ENCODE measurements around the gene LEMD2. TPM values are rescaled to one million over a fixed set of nuclear protein-coding genes. Genes with fewer than 3 reads are reported as not detected.

The LEMD2 gene
- total and polyA plus RNA-seq, 9 of the 15 experiments (the other 6 are each of a cell fraction or from before 2014, with no cell fraction given): 0.32 to 46.3 (median 30.8) TPM

GRCh38 chr6:33788694-33789549 lies at the start of gene LEMD2 (continued):
- TF ChIP-seq, protein P1, sequence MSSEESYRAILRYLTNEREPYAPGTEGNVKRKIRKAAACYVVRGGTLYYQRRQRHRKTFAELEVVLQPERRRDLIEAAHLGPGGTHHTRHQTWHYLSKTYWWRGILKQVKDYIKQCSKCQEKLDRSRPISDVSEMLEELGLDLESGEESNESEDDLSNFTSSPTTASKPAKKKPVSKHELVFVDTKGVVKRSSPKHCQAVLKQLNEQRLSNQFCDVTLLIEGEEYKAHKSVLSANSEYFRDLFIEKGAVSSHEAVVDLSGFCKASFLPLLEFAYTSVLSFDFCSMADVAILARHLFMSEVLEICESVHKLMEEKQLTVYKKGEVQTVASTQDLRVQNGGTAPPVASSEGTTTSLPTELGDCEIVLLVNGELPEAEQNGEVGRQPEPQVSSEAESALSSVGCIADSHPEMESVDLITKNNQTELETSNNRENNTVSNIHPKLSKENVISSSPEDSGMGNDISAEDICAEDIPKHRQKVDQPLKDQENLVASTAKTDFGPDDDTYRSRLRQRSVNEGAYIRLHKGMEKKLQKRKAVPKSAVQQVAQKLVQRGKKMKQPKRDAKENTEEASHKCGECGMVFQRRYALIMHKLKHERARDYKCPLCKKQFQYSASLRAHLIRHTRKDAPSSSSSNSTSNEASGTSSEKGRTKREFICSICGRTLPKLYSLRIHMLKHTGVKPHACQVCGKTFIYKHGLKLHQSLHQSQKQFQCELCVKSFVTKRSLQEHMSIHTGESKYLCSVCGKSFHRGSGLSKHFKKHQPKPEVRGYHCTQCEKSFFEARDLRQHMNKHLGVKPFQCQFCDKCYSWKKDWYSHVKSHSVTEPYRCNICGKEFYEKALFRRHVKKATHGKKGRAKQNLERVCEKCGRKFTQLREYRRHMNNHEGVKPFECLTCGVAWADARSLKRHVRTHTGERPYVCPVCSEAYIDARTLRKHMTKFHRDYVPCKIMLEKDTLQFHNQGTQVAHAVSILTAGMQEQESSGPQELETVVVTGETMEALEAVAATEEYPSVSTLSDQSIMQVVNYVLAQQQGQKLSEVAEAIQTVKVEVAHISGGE (CRISPR knock-in tag; IDR thresholded peaks at IDR 0.05): peak in 1 of 3 experiments; percentile 90; a peak in 2 of 6 replicates
- no peak for TF ChIP-seq CCAR2 (IDR thresholded peaks at IDR 0.05; ENCODE audit: low read depth, low read length)
- peak; percentile 67 for TF ChIP-seq L3MBTL2 (IDR thresholded peaks at IDR 0.05)
- 0 out of 2 replicates have a peak, but pooled peaks have one; percentile 77 for TF ChIP-seq THRAP3 (IDR thresholded peaks at IDR 0.05; ENCODE audit: borderline replicate concordance)
- TF ChIP-seq, protein P2, sequence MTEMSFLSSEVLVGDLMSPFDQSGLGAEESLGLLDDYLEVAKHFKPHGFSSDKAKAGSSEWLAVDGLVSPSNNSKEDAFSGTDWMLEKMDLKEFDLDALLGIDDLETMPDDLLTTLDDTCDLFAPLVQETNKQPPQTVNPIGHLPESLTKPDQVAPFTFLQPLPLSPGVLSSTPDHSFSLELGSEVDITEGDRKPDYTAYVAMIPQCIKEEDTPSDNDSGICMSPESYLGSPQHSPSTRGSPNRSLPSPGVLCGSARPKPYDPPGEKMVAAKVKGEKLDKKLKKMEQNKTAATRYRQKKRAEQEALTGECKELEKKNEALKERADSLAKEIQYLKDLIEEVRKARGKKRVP (CRISPR knock-in tag; IDR thresholded peaks at IDR 0.05): peak; percentile 76
- peak; percentile 75; the same call in 1 of the 2 replicates for TF ChIP-seq ZNF449 (CRISPR knock-in tag; IDR thresholded peaks at IDR 0.05)
- TF ChIP-seq, protein P3, sequence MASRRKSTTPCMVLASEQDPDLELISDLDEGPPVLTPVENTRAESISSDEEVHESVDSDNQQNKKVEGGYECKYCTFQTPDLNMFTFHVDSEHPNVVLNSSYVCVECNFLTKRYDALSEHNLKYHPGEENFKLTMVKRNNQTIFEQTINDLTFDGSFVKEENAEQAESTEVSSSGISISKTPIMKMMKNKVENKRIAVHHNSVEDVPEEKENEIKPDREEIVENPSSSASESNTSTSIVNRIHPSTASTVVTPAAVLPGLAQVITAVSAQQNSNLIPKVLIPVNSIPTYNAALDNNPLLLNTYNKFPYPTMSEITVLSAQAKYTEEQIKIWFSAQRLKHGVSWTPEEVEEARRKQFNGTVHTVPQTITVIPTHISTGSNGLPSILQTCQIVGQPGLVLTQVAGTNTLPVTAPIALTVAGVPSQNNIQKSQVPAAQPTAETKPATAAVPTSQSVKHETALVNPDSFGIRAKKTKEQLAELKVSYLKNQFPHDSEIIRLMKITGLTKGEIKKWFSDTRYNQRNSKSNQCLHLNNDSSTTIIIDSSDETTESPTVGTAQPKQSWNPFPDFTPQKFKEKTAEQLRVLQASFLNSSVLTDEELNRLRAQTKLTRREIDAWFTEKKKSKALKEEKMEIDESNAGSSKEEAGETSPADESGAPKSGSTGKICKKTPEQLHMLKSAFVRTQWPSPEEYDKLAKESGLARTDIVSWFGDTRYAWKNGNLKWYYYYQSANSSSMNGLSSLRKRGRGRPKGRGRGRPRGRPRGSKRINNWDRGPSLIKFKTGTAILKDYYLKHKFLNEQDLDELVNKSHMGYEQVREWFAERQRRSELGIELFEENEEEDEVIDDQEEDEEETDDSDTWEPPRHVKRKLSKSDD (conservative IDR thresholded peaks at IDR 0.05; ENCODE audit: low read length): peak; percentile 99
- no peak for TF ChIP-seq ZNF699 (CRISPR knock-in tag; IDR thresholded peaks at IDR 0.05; ENCODE audit: insufficient replicate concordance)
- no peak for TF ChIP-seq RHOXF2B (CRISPR knock-in tag; conservative IDR thresholded peaks at IDR 0.05)
- peak; percentile 99 for TF ChIP-seq ZNF644 (tag; IDR thresholded peaks at IDR 0.05; ENCODE audit: low read depth)
- peak; percentile 95 for TF ChIP-seq HDAC8 (tag; IDR thresholded peaks at IDR 0.05)
- peak; percentile 39 for TF ChIP-seq POU5F1 (IDR thresholded peaks at IDR 0.05; ENCODE audit: borderline replicate concordance, low read depth, low read length, partially characterized antibody)
- peak; percentile 39 for TF ChIP-seq PCBP1 (IDR thresholded peaks at IDR 0.05; ENCODE audit: low read depth, low read length, poor library complexity, severe bottlenecking)
- no peak for TF ChIP-seq SMAD2 (IDR thresholded peaks at IDR 0.05; ENCODE audit: low read depth, low read length)
- TF ChIP-seq CGGBP1 (CRISPR knock-in tag; IDR thresholded peaks at IDR 0.05): 0 out of 2 replicates have a peak, but pooled peaks have one; percentile 26
- peak; percentile 89 to 91 for TF ChIP-seq NRF1 (conservative IDR thresholded peaks at IDR 0.05 in 1 of 2, IDR thresholded peaks at IDR 0.05 in 1 of 2)

Measured in K562 (cell line).